Kidney capillary endothelial cell (primary cell): ENCODE data around the gene C10orf67.
"Not testable (repeated sequence)": the region's sequence is repeated elsewhere in the genome, so short reads cannot be mapped to it uniquely, and the experiment has no call there.

ENCODE experiments used
- DNase-seq: peaks from one replicate; pipeline ENCODE4 v3.0.0-alpha.2; 2018; ENCODE audit warnings: low spot score

The C10orf67 gene

GRCh38 chr10:23344241-23344841 lies at the start of gene C10orf67:
TSS of gene C10orf67 (minus strand) at chr10:23344797. CDS start at chr10:23344774, 23 bp downstream.
- no peak for DNase-seq

DNA sequence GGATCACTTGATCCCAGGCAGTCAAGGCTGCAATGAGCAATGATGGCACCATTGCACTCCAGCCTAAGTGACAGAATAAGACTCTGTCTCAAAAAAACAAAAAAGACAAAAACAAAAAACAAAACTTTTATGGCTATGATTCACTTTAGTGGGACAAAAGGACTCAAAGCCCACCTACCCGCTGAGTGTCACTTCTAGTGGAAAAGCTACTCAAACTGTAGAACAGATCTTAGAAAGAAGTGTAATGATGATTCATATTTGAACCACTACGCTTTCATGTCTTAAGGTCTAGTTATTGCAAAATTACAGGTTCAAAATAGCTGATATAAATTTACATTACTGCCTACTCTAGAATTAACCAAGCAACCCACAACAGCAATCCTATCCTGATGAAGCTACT lies 47.2 kb upstream of the C10orf67 start:
- DNase-seq: no peak

DNA sequence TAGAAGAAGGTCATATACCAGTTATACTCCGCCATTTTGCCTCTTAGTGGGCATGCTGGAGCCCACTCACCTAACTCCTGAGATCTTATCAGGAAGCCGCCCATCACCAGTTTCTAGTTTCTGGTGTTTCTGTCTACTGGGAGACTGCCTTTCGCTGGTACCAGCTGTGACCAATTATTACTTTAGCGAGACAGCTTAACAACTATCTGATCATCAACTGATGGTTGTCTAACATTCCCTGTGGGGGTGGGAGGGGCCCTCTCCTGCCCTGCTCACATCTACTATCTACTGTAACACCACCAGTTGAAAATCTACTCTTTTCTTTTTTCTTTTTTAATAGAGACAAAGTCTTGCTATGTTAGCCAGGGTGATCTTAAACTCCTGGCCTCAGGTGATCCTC lies 46.2 kb upstream of the C10orf67 start:
- no peak for DNase-seq

GRCh38 chr10:23390408-23390807 lies 45.8 kb upstream of the C10orf67 start:
- not testable (repeated sequence) for DNase-seq

DNA sequence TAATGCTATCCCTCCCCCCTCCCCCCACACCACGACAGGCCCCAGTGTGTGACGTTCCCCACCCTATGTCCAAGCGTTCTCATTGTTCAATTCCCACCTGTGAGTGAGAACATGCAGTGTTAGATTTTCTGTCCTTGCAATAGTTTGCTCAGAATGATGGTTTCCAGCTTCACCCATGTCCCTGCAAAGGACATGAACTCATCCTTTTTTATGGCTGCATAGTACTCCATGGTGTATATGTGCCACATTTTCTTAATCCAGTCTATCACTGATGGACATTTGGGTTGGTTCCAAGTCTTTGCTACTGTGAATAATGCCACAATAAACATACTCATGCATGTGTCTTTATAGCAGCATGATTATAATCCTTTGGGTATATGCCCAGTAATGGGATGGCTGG lies 42.9 kb upstream of the C10orf67 start:
- not testable (repeated sequence) for DNase-seq

DNA sequence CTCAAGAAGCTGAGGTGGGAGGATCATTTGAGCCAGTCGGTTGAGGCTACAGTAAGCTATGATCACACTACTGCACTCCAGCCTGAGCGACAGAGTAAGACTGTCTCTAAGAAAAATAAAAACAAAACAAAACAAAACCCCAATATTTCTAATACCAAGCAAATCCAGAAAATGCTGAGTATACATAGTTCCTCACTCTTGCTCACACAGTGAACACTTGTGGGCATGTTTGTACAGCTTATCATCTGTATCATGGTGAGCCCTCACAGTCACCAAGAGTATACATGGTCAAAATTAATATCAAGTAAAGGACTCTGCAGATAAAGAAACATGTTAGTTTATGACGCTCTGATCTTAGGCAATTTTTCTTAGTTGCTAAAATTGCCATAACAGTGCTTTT lies 41.5 kb upstream of the C10orf67 start:
- DNase-seq: no peak

DNA sequence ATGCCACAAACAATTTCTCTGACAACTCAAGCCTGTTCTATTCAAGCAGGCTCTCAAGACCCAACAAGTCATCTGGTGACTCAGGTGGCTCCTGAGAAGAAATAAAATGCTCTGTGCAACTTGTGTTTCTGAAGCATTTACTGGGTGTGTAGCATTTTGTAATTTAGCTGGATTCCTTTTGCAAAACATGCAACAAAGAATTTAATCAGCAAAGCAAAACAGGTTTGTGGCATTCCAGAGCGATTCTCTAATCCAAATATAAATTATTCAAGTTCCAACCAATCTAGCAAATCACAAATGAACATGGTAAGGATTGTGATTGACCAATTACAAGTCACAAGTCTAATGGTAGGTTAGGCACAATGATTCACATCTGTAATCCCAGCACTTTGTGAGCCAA lies 39.8 kb upstream of the C10orf67 start:
- no peak for DNase-seq

DNA sequence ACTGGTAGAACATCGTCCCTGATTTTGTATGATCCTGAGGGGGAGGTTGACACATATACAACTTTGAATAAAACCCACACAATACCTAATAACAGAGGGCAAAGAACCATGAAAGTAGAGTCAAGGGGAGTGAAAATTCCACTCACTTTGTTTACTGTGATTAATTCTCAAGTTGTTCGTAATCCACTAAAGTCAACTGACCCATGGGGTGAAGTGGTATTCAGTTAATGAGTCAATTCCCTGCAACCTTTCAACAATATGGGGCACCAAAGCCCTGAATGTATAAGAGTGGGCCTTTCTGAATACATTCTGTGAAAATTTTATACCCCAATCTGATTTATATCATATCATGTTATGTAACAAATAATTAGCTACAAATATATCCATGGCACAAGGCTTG lies 39.0 kb upstream of the C10orf67 start:
- DNase-seq: no peak

GRCh38 chr10:23381298-23382040 lies 36.9 kb upstream of the C10orf67 start:
- DNase-seq: no peak

- DNase-seq: no peak
Measured at GRCh38 chr10:23379686-23380085, 35.1 kb upstream of the C10orf67 start.

DNA sequence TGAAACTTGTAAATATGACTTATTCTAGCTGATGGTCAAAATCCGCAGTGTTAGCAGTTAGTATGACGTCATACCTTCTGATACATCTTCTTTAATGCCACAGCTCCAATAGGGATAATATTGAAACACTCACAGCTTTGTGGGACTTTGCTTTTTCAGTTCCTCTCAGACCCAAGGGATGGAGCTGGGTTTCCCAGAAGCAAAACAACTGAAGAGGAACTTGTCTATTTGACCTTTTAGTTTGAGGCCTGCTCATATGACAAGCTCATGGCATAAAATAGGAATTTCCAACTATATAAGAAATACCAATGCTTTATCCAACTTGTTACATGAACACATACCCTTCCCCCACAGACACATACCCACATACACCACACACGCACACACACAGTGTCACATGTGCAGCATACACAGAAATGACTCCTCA lies 31.6 kb upstream of the C10orf67 start:
- no peak for DNase-seq

DNA sequence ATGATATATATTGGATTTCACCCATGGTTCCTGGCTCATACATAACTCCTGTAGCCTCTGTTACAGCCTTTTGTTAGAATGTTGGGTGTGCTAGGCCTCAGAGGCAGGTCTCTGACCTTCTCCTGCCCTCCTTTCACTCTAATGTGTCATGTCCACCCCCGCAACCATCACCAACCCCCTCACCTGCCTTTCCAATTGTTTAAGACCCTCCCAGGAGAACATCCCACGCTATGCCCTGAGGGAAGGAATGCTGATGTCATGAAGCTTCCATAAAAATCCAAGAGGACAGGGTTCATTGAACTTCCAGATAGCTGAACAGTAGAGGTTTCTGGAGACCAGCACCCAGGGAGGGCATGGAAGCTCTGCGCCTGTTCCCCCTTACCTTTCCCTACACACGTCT lies 30.8 kb upstream of the C10orf67 start:
- no peak for DNase-seq

DNA sequence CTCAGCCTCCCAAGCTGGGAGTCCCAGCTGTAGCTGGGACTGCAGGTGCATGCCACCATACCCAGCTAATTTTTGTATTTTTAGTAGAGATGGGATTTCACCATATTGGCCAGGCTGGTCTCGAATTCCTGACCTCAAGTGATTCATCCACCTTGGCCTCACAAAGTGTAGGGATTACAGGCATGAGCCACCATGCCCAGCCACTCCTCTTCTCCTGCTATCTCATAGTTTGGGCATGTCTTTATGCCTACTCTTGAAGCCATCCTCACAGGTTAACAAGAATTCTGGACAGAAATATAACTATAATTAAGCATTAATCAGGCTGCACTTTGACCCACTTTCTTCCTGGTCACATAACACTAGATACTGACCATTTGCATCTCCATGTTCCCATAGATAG lies 28.6 kb upstream of the C10orf67 start:
- no peak for DNase-seq

DNA sequence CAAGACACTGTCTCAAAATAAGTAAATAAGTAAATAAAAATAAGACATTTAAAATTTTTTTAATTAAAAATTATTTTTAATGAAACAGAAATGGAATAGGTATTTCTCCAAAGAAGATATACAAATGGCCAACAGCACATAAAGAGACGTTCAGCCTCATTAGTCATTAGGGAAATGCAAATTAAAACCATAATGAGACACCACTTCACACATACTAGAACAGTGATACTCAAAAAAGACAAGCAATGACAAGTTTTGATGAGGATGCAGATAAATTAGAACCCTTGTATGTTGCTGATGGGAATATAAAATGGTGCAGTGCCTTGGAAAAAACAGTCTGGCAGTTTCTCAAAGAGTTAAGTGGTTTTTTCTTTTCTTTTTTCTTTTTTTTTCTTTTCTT lies 26.5 kb upstream of the C10orf67 start:
- DNase-seq: no peak

DNA sequence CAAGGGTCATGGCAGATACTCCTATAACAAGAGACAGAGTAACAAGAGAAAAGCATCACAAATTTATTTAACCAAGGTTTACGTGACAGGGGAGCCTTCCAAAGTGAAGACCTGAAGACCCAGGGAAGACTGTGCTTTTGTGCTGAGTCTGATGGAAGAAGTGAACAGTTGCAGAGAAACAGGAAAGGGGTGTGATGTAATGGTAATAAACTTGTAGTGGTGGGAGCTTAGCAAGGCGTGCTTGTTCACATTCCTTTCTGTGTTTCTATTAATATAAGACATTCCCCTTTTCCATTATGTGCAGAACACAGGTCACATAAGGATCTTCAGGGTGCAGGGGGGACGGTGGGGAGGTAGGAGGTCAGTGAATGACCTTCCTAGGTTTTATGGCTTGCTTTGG lies 25.5 kb upstream of the C10orf67 start:
- DNase-seq: no peak

GRCh38 chr10:23368816-23369640 lies 24.4 kb upstream of the C10orf67 start:
- DNase-seq: no peak

DNA sequence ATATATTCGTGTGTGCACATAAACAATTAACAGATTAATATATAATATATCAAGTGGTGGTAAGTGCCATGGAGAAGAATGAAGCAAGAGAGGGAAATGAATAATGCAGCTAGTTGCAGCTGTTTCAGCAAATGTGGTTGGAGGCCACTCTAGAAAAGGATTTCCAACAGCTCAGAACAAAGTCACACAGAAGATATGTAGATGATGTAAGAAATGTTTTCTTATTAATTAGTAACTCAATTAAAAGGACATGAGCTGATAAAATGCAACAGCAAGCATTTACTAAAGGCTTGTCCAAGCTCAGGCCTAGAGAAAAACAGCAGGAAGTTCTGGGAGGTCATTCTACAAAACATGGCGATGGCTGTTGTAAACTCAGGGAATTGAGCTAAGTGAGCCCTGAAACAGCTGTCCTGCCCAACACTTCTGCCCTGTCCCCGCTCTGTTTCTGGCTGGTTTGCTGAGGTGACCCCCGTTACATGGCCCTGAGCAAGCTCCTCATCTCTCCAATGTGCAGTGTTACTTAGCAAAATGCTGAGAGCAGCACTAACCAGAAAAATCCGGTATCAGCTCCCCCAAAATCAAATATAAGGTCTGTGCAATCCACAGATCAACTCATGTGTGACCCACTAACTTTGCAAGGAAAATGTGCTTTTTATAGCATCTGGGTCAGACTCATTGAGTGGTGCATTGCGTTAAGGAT lies 23.4 kb upstream of the C10orf67 start:
- DNase-seq: no peak

DNA sequence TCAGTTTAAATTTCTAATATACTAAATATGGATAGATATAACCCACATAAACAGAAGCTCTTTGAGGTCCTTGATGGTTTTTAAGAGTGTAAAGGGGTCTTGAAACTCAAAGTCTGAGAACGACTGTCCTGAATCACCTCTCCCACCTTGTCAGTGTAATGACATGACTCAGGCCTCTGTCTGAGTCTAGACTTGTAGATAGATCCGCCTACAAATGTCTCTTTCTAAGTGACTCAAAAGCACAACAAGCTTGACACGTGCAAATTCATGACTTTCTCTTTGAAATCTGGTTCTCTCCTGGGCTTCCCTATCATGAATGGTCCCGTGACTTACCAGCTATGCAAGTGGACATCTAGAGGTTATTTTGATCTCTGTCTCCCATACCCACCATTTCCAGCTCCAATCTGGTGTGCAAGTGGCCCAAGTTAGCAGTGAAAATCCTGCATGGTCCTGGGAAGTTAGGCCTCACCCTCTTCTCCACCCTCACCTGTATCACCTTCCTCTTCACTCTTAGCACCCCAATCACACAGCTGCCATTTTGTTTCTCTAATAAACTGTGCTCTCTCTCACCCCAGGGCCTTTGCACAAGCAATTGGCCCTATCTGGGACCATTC lies 20.9 kb upstream of the C10orf67 start:
- DNase-seq: not testable (repeated sequence)

GRCh38 chr10:23364378-23364777 lies 19.8 kb upstream of the C10orf67 start:
- no peak for DNase-seq

- no peak for DNase-seq
Measured at GRCh38 chr10:23363793-23364135, 19.2 kb upstream of the C10orf67 start.

DNA sequence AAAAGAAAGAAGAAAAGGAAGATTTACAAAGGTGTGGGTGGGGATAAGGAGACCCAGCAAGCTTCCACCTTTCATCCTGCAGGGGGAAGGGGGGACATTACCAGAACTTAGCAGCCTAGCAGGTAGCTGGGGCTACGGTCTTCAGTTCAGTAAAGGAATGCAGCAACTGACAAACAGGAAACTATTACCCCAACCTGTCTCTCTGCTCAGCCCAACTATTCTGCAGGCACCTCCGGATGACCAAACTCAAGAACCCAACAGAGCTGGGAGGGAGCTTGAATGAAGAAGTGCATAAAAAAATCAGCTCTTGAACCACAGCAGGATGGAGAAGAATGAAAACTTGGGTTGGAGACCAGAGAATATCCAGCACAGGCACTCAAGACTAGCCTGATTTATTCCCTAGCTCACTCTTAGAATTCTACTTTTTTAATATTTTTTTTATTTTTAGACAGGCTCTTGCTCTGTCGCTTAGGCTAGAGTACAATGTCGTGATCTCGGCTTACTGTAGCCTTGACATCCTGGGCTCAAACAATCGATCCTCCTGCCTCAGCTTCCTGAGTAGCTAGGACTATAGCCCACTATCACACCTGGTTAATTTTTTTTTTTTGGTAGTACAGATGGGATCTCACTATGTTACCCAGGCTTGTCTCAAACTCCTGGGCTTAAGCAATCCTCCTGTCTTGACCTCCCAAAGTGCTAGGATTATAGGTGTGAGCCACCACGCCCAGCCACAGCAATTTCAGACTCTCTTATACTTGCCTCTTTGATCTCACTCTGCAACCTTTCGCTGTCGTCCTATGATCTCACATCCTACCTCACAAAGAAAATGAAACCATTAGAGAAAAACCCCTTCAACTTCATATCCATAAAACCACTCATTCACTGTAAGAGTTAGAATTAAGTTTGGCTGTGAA lies 18.5 kb upstream of the C10orf67 start:
- no peak for DNase-seq
